SK-N-SH (cell line): ENCODE measurements around the gene CLDN6. TPM values are rescaled to one million over a fixed set of nuclear protein-coding genes. Genes with fewer than 3 reads are reported as not detected.

ENCODE experiments used
- CTCF ChIA-PET: fragments of 300-600, 350-600 bp; formaldehyde crosslinking; extraction: SDS; loops from one replicate; lab custom pipeline; 2021; lab: Yijun Ruan, JAX
- POLR2A ChIA-PET: fragments of 350-600 bp; sonication (Branson Sonifier 250); formaldehyde crosslinking; extraction: SDS; loops from one replicate; lab custom pipeline; 2020; ENCODE audit warnings: antibody characterized with exemption, inconsistent platforms; lab: Yijun Ruan, JAX
- DNase-seq: peaks from one replicate; pipeline ENCODE4 v3.0.0; 2012
- H2AFZ ChIP-seq: fragments of 200-600 bp; sonication (generic); 2 replicates; pipeline ENCODE4 v1.8.1; 2016; ENCODE audit warnings: antibody characterized with exemption, mild to moderate bottlenecking, low read depth
- H3F3A ChIP-seq: fragments of 200-600 bp; sonication (generic); replicated peaks from 2 replicates; pipeline ENCODE3; 2016; ENCODE audit warnings: antibody characterized with exemption, mild to moderate bottlenecking; ENCODE audit not compliant: insufficient read depth
- H3K27ac ChIP-seq, 2 experiments: fragments of 200-500 bp in 1 of 2; fragments of 200-600 bp in 1 of 2; sonication (Bioruptor generic) in 1 of 2; sonication (generic), shearing (Covaris generic) in 1 of 2; 2 replicates each; pipeline versions ENCODE4 v1.5.1 to v1.6.1; 2014 to 2016; ENCODE audit warnings: low read depth in 2 of 2, inconsistent platforms in 1 of 2, low read length in 1 of 2, mild to moderate bottlenecking in 1 of 2, mixed read lengths in 1 of 2
- H3K27me3 ChIP-seq: fragments of 200-600 bp; sonication (generic), shearing (Covaris generic); 2 replicates; pipeline ENCODE4 v1.6.1; 2016; ENCODE audit warnings: mixed run types; ENCODE audit not compliant: insufficient read depth
- H3K36me3 ChIP-seq, 2 experiments: fragments of 200-500 bp in 1 of 2; fragments of 200-600 bp in 1 of 2; sonication (Bioruptor generic) in 1 of 2; sonication (generic) in 1 of 2; replicated peaks in 1 of 2; 2 replicates each; pipeline versions ENCODE3 to v1.5.1; 2014 to 2016; ENCODE audit warnings: low read length in 1 of 2, mild to moderate bottlenecking in 1 of 2; ENCODE audit not compliant: insufficient read depth in 2 of 2, control insufficient read depth in 1 of 2
- H3K4me1 ChIP-seq, 2 experiments: fragments of 200-500 bp in 1 of 2; fragments of 200-600 bp in 1 of 2; sonication (Bioruptor generic) in 1 of 2; sonication (generic), shearing (Covaris generic) in 1 of 2; 2 replicates each; pipeline versions ENCODE4 v1.5.1 to v1.6.1; 2014 to 2016; ENCODE audit warnings: low read depth in 1 of 2, low read length in 1 of 2, mixed run types in 1 of 2; ENCODE audit not compliant: insufficient read depth in 2 of 2, control insufficient read depth in 1 of 2
- H3K4me2 ChIP-seq: fragments of 200-600 bp; sonication (generic), shearing (Covaris generic); 2 replicates; pipeline ENCODE4 v1.6.1; 2017; ENCODE audit warnings: mixed run types
- H3K4me3 ChIP-seq, 2 experiments: fragments of 200-500 bp in 1 of 2; fragments of 200-600 bp in 1 of 2; sonication (Bioruptor generic) in 1 of 2; sonication (generic), shearing (Covaris generic) in 1 of 2; 2 replicates each; pipeline versions ENCODE4 v1.5.1 to v1.8.1; 2014 to 2016; ENCODE audit warnings: low read depth in 2 of 2, inconsistent platforms in 1 of 2, low read length in 1 of 2, mild to moderate bottlenecking in 1 of 2, mixed read lengths in 1 of 2, moderate library complexity in 1 of 2
- H3K79me2 ChIP-seq: fragments of 200-600 bp; sonication (generic); 2 replicates; pipeline ENCODE4 v1.8.1; 2017; ENCODE audit warnings: mild to moderate bottlenecking; ENCODE audit not compliant: insufficient read depth
- H3K9ac ChIP-seq: fragments of 200-600 bp; sonication (generic); 2 replicates; pipeline ENCODE4 v1.6.1; 2017; ENCODE audit warnings: mixed run types
- H3K9me2 ChIP-seq: fragments of 200-600 bp; sonication (generic); 2 replicates; pipeline ENCODE4 v1.6.1; 2017; ENCODE audit warnings: mixed run types
- H3K9me3 ChIP-seq: fragments of 200-600 bp; sonication (generic); 2 replicates; pipeline ENCODE4 v1.6.1; 2017; ENCODE audit warnings: mixed run types, mild to moderate bottlenecking, moderate library complexity
- H4K20me1 ChIP-seq: fragments of 200-600 bp; sonication (generic); 2 replicates; pipeline ENCODE4 v1.6.1; 2017; ENCODE audit warnings: mild to moderate bottlenecking, mixed run types; ENCODE audit not compliant: insufficient read depth
- CHD2 ChIP-seq: fragments of 150-350 bp; IDR thresholded peaks from 2 replicates; pipeline ENCODE4 v1.6.1; 2018; ENCODE audit warnings: low read length; ENCODE audit not compliant: partially characterized antibody
- CTCF ChIP-seq: fragments of 200-600 bp; sonication (generic); IDR thresholded peaks from 2 replicates; pipeline ENCODE4 v1.6.1; 2017; ENCODE audit warnings: antibody characterized with exemption, mild to moderate bottlenecking, moderate library complexity
- EP300 ChIP-seq, 2 experiments: IDR thresholded peaks; 2 replicates each; pipeline versions ENCODE4 v1.4.0 to v1.6.1; 2012; ENCODE audit warnings: borderline replicate concordance in 1 of 2, low read depth in 1 of 2, low read length in 1 of 2
- EZH2phosphoT487 ChIP-seq: fragments of 200-600 bp; sonication (generic); IDR thresholded peaks from 2 replicates; pipeline ENCODE4 v1.6.1; 2017; ENCODE audit warnings: low read depth, mixed run types, mild to moderate bottlenecking, antibody characterized with exemption, moderate library complexity, borderline replicate concordance
- FOXJ3 ChIP-seq: sonication (generic); formaldehyde crosslinking; IDR thresholded peaks from 2 replicates; pipeline ENCODE4 v1.5.1; 2020; ENCODE audit warnings: mild to moderate bottlenecking, missing genetic modification reagents
- GATA2 ChIP-seq: sonication (generic); formaldehyde crosslinking; IDR thresholded peaks from 2 replicates; pipeline ENCODE4 v1.5.0; 2020; ENCODE audit warnings: mild to moderate bottlenecking, missing genetic modification reagents
- MAX ChIP-seq: IDR thresholded peaks from 2 replicates; pipeline ENCODE4 v1.4.0; 2012; ENCODE audit warnings: low read depth
- MEF2A ChIP-seq: IDR thresholded peaks from 2 replicates; pipeline ENCODE4 v1.4.0; 2012; ENCODE audit warnings: low read depth, borderline replicate concordance
- RAD21 ChIP-seq: IDR thresholded peaks from 2 replicates; pipeline ENCODE4 v1.6.1; 2012; ENCODE audit warnings: mild to moderate bottlenecking, low read length
- RXRA ChIP-seq: IDR thresholded peaks from 2 replicates; pipeline ENCODE4 v1.4.0; 2012; ENCODE audit warnings: low read depth, mild to moderate bottlenecking, borderline replicate concordance
- SIN3A ChIP-seq: IDR thresholded peaks from 2 replicates; pipeline ENCODE4 v1.6.1; 2012; ENCODE audit warnings: low read depth, mild to moderate bottlenecking, low read length, moderate library complexity, borderline replicate concordance
- SMC3 ChIP-seq: IDR thresholded peaks from 2 replicates; pipeline ENCODE4 v1.6.1; 2012; ENCODE audit warnings: low read depth, low read length, improper control_type of control experiment
- TAF1 ChIP-seq: IDR thresholded peaks from 2 replicates; pipeline ENCODE4 v1.6.1; 2012; ENCODE audit warnings: low read depth, mild to moderate bottlenecking, low read length, moderate library complexity, borderline replicate concordance
- TCF12 ChIP-seq: IDR thresholded peaks from 2 replicates; pipeline ENCODE4 v1.4.0; 2012
- TEAD4 ChIP-seq: IDR thresholded peaks from 2 replicates; pipeline ENCODE4 v1.4.0; 2012; ENCODE audit warnings: mild to moderate bottlenecking, borderline replicate concordance; ENCODE audit not compliant: insufficient read depth
- USF2 ChIP-seq: fragments of 150-350 bp; IDR thresholded peaks from 2 replicates; pipeline ENCODE4 v1.6.1; 2017; ENCODE audit warnings: antibody characterized with exemption, low read length, low read depth, borderline replicate concordance
- WGBS: methylation state at CpG from one replicate; pipeline ENCODE4 v1.1.6; 2017; ENCODE audit warnings: low lambda C conversion rate; 5-methylcytosine and 5-hydroxymethylcytosine counted together
- polyA plus RNA-seq, 3 experiments: library from polyadenylated mRNA; depleted of rRNA; stranded (reverse); fragments of >200 nt; gene quantifications; 2 replicates each; pipeline ENCODE4 v1.2.3, GENCODE V29; 2012

CLDN6 gene
- polyA plus RNA-seq, 1 of the 3 experiments (the other 2 are of a cell fraction): 0.20 TPM

GRCh38 chr16:2985462-2985861, 32.5 kb downstream of the CLDN6 start:
- H3K4me3 ChIP-seq: no peak overlapping the region
- H3F3A ChIP-seq: peaks cover 10% of the 10 kb centered on the region
- no peak overlapping the region for H3K4me2 ChIP-seq
- 50% methylated on average over 2 of the region's 9 CpGs for WGBS
- H3K79me2 ChIP-seq: peaks cover 3% of the 10 kb centered on the region; the same call in 1 of the 2 replicates
- H3K9me3 ChIP-seq: no peaks in the 10 kb centered on the region
- ChIA-PET POLR2A (no interaction called here), CTCF (interaction anchor here (0.8 to 2.1 kb wide), 6 partner anchors 14 to 46 kb away, joined by 3 to 9 read pairs (median 4); no protein-coding TSS in a partner anchor)
- no peak overlapping the region for H3K9ac ChIP-seq
- no peak overlapping the region for H2AFZ ChIP-seq
- no peak overlapping the region for H3K27ac ChIP-seq
- no peaks in the 10 kb centered on the region for H3K27me3 ChIP-seq
- no peaks in the 10 kb centered on the region for H4K20me1 ChIP-seq
- TF ChIP-seq GATA2 (CRISPR knock-in tag): no peak
- TF ChIP-seq RXRA: no peak
- TF ChIP-seq EZH2phosphoT487: no peak
- TF ChIP-seq TAF1: no peak
- H3K36me3 ChIP-seq: no peaks in the 10 kb centered on the region
- H3K9me2 ChIP-seq: no peaks in the 10 kb centered on the region
- DNase-seq: no peak
- H3K4me1 ChIP-seq: peaks cover 4 to 17% of the 10 kb centered on the region in 2 experiments; a peak in 2 of 4 replicates

- H3K79me2 ChIP-seq: peaks cover 12% of the 10 kb centered on the region; the same call in 1 of the 2 replicates
- peaks cover 10% of the 10 kb centered on the region for H3F3A ChIP-seq
- H2AFZ ChIP-seq: 0 out of 2 replicates have a peak overlapping the region, but pooled peaks have one; percentile 35
- H4K20me1 ChIP-seq: no peaks in the 10 kb centered on the region
- WGBS: 19% methylated on average over 28 of the region's 42 CpGs
- no peaks in the 10 kb centered on the region for H3K9me2 ChIP-seq
- ChIA-PET POLR2A (no interaction called here), CTCF (interaction anchor here (1.0 to 3.1 kb wide), 5 partner anchors 9 to 57 kb away, joined by 3 to 25 read pairs (median 5); partner anchors contain the start of gene KREMEN2)
- no peaks in the 10 kb centered on the region for H3K36me3 ChIP-seq
- H3K9ac ChIP-seq: no peak overlapping the region
- no peak overlapping the region for H3K4me2 ChIP-seq
- no peaks in the 10 kb centered on the region for H3K27me3 ChIP-seq
- TF ChIP-seq MEF2A (no peak), RAD21 (peak; percentile 77), CTCF (peak; percentile 89), TCF12 (no peak), EP300 (IDR thresholded peaks at IDR 0.05; ENCODE audit: borderline replicate concordance in 1 of 2, low read depth in 1 of 2, low read length in 1 of 2) (no peak), TEAD4 (no peak), EZH2phosphoT487 (no peak), SMC3 (peak; percentile 37; the same call in 1 of the 2 replicates), SIN3A (peak; percentile 43; the same call in 1 of the 2 replicates), FOXJ3 (CRISPR knock-in tag) (no peak), CHD2 (peak; percentile 92), GATA2 (CRISPR knock-in tag) (no peak), USF2 (no peak), MAX (peak; percentile 67; the same call in 1 of the 2 replicates)
- peak; percentile 96 for DNase-seq
- peak overlapping the region; percentile 13 to 57; a peak in 1 of 4 replicates for H3K4me3 ChIP-seq
- no peaks in the 10 kb centered on the region for H3K9me3 ChIP-seq
- H3K4me1 ChIP-seq: peaks cover 4 to 24% of the 10 kb centered on the region in 2 experiments; a peak in 2 of 4 replicates
- no peak overlapping the region for H3K27ac ChIP-seq
These were observed 34.3 kb downstream of the CLDN6 start for GRCh38 chr16:2983706-2984136.
